SJCRH30 (cell line): ENCODE measurements around the gene KDM4D. TPM values are rescaled to one million over a fixed set of nuclear protein-coding genes. Genes with fewer than 3 reads are reported as not detected.
"Not testable (repeated sequence)": the region's sequence is repeated elsewhere in the genome, so short reads cannot be mapped to it uniquely, and the experiment has no call there.

Experiments used
- DNase-seq, 2 experiments: peaks; one replicate each; pipeline ENCODE4 v3.0.0-alpha.2; 2015 to 2020
- H3K27ac ChIP-seq: fragments of 250-450 bp; sonication (Bioruptor Pico); 2 replicates; pipeline ENCODE4 v1.5.1; 2020; ENCODE audit warnings: mild to moderate bottlenecking, moderate library complexity
- H3K27me3 ChIP-seq: fragments of 250-450 bp; sonication (Bioruptor Pico); 2 replicates; pipeline ENCODE4 v1.5.1; 2020; ENCODE audit warnings: mild to moderate bottlenecking, moderate library complexity
- H3K36me3 ChIP-seq: fragments of 250-450 bp; sonication (Bioruptor Pico); 2 replicates; pipeline ENCODE4 v1.5.1; 2020; ENCODE audit warnings: mild to moderate bottlenecking, moderate library complexity
- H3K4me1 ChIP-seq: fragments of 250-450 bp; sonication (Bioruptor Pico); 2 replicates; pipeline ENCODE4 v1.5.1; 2020; ENCODE audit warnings: mild to moderate bottlenecking, moderate library complexity
- H3K4me3 ChIP-seq: fragments of 250-450 bp; sonication (Bioruptor Pico); 2 replicates; pipeline ENCODE4 v1.5.1; 2020; ENCODE audit warnings: mild to moderate bottlenecking, moderate library complexity
- H3K9me3 ChIP-seq: fragments of 250-450 bp; sonication (Bioruptor Pico); replicated peaks from 2 replicates; pipeline ENCODE4 v1.5.1; 2020; ENCODE audit warnings: mild to moderate bottlenecking, moderate library complexity
- total RNA-seq: library from RNA; depleted of rRNA; stranded (reverse); fragments of >200 nt; shearing (Covaris generic); gene quantifications from 2 replicates; pipeline ENCODE4 v1.2.3, GENCODE V29; 2014; rRNA removed

The KDM4D gene
- total RNA-seq, result 1.9 TPM in 2 replicates

GRCh38 chr11:94973099-94973968, at the start of gene KDM4D, which contains the start of gene CWC15:
TSS of gene KDM4D (plus strand) at chr11:94973709. CDS start at chr11:94997373, 23,664 bp downstream.
TSS of gene CWC15 (minus strand) at chr11:94973556. CDS start at chr11:94972185, 1,371 bp downstream.
- Histone ChIP-seq H3K4me1 (no peaks in the 10 kb centered on the region), H3K27me3 (no peaks in the 10 kb centered on the region), H3K27ac (peak within 1 kb of the TSS; percentile 72), H3K36me3 (peaks cover 29% of the 10 kb centered on the region), H3K4me3 (peak within 1 kb of the TSS; percentile 65), H3K9me3 (no peaks in the 10 kb centered on the region)
- DNase-seq, result peak; percentile 87 to 91

GRCh38 chr11:94924171-94924572, 49.3 kb upstream of the KDM4D start:
- no peaks in the 10 kb centered on the region for H3K27me3 ChIP-seq
- H3K4me3 ChIP-seq, result no peak overlapping the region
- no peaks in the 10 kb centered on the region for H3K9me3 ChIP-seq
- peaks cover 17% of the 10 kb centered on the region; the same call in 1 of the 2 replicates for H3K4me1 ChIP-seq
- H3K27ac ChIP-seq, result no peak overlapping the region
- DNase-seq, result peak in 1 of 2 experiments; percentile 19
- H3K36me3 ChIP-seq, result no peaks in the 10 kb centered on the region

GRCh38 chr11:94924612-94925011, 48.9 kb upstream of the KDM4D start:
- Histone ChIP-seq H3K4me1 (peaks cover 17% of the 10 kb centered on the region; the same call in 1 of the 2 replicates), H3K9me3 (no peaks in the 10 kb centered on the region), H3K4me3 (no peak overlapping the region), H3K27ac (no peak overlapping the region), H3K36me3 (no peaks in the 10 kb centered on the region), H3K27me3 (no peaks in the 10 kb centered on the region)
- DNase-seq, result no peak

- peaks cover 17% of the 10 kb centered on the region; the same call in 1 of the 2 replicates for H3K4me1 ChIP-seq
- no peaks in the 10 kb centered on the region for H3K27me3 ChIP-seq
- no peaks in the 10 kb centered on the region for H3K36me3 ChIP-seq
- no peak overlapping the region for H3K4me3 ChIP-seq
- no peak overlapping the region for H3K27ac ChIP-seq
- H3K9me3 ChIP-seq, result no peaks in the 10 kb centered on the region
- DNase-seq, result no peak
Observed at GRCh38 chr11:94925422-94926270, 47.9 kb upstream of the KDM4D start.

- Histone ChIP-seq H3K27ac (no peak overlapping the region; the same call in 1 of the 2 replicates), H3K4me1 (peaks cover 17% of the 10 kb centered on the region; the same call in 1 of the 2 replicates), H3K9me3 (no peaks in the 10 kb centered on the region), H3K4me3 (no peak overlapping the region), H3K36me3 (no peaks in the 10 kb centered on the region), H3K27me3 (no peaks in the 10 kb centered on the region)
- DNase-seq, result peak; percentile 4 to 28
Observed at GRCh38 chr11:94926271-94926625, 47.3 kb upstream of the KDM4D start.

DNA sequence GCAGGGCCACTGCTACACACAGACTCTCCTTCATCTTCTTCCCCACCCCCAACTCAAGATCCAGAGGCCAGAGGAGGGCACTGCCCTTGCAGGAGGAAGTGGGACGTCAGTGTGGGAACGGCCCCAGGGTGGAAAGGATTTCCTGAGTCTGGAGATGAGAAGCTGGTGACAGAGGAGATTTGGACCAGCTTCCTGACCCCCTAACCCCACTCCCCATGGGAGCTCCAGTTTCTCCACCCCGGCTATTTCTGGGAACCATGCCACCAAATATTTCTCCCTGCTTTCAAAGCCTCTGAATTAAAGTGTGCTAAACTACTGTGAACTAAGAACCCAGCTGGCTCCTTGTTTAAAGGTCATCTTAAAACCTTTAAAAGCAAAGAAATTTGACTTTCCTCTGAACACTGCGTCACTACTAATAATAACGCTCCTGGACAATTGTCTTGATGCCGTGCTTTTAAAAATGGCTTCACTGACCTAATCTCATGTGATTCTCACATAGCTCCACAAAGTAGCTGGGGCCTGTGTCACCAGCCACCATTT, 46.7 kb upstream of the KDM4D start:
- Histone ChIP-seq H3K9me3 (no peaks in the 10 kb centered on the region), H3K27me3 (no peaks in the 10 kb centered on the region), H3K4me3 (no peak overlapping the region), H3K36me3 (no peaks in the 10 kb centered on the region), H3K4me1 (peaks cover 17% of the 10 kb centered on the region; the same call in 1 of the 2 replicates), H3K27ac (no peak overlapping the region; the same call in 1 of the 2 replicates)
- peak; percentile 72 to 80 for DNase-seq

GRCh38 chr11:94928117-94928990, 45.2 kb upstream of the KDM4D start:
- peaks cover 17% of the 10 kb centered on the region; the same call in 1 of the 2 replicates for H3K4me1 ChIP-seq
- no peaks in the 10 kb centered on the region for H3K9me3 ChIP-seq
- no peaks in the 10 kb centered on the region for H3K27me3 ChIP-seq
- H3K4me3 ChIP-seq, result no peak overlapping the region
- DNase-seq, result no peak
- H3K27ac ChIP-seq, result no peak overlapping the region
- H3K36me3 ChIP-seq, result no peaks in the 10 kb centered on the region

DNA sequence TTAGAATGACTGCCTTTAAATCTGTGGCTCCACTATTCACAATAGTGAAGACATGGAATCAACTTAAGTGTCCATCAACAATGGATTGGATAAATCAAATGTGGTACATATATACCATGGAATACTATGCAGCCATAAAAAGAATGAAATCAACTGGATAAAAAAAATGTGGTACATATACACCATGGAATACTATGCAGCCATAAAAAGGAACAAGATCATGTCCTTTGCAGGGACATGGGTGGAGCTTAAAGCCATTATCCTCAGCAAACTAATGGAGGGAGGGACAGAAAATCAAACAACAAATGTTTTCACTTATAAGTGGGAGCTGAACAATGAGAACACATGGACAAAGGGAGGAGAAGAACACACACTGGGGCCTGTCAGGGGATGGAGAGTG, 41.4 kb upstream of the KDM4D start:
- not testable (repeated sequence) for H3K27me3 ChIP-seq, H3K36me3 ChIP-seq, H3K4me3 ChIP-seq, H3K27ac ChIP-seq, H3K4me1 ChIP-seq, H3K9me3 ChIP-seq, DNase-seq

- Histone ChIP-seq H3K4me1 (peaks cover under 1% of the 10 kb centered on the region; the same call in 1 of the 2 replicates), H3K9me3 (no peaks in the 10 kb centered on the region), H3K4me3 (no peak overlapping the region), H3K27ac (no peak overlapping the region), H3K27me3 (no peaks in the 10 kb centered on the region), H3K36me3 (no peaks in the 10 kb centered on the region)
- no peak for DNase-seq
Observed at GRCh38 chr11:94932503-94932902, 41.0 kb upstream of the KDM4D start.

DNA sequence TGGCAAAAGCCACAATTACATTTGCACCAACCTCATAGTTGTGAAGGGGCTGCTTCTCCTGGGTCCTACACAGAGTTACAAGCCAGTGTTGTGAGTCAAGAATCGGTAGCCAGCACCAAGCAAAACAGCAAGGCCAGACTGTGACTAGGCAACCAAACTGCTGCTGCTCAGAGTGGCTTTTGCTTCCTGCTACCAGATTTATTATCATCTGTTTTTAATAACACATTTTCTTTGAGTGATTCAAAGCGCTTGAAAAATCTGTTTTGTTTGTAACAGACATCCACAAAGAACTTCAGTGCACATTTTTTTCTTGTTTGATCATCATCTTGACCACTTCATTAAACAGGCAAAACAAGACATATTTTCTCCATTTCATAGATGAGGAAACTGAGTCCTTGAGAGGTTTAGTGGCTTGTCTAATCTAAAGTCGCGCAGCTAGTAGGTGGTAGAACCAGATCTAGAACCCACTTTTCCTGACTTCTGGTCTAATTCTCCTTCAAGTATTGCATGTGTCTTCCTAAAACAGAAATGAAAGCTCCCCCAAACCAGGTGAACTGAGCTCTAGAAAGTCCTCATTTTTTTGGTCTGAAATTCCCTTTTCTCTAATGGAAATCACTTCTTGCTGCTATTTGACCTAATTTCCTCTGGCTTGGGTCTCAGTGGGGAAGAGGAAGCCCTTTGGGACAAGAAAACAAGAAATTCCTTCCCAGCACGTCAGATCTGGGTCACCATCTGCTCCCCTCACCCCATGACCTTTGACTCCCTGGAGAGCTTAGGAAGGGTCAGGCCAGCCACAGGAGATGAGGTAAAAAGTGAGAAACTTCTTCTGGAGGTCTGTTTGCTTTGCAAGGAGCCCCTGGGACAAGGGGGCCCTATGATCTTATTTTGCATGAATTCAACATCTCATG, 40.0 kb upstream of the KDM4D start:
- Histone ChIP-seq H3K27ac (no peak overlapping the region), H3K27me3 (no peaks in the 10 kb centered on the region), H3K4me1 (no peaks in the 10 kb centered on the region), H3K4me3 (no peak overlapping the region), H3K36me3 (no peaks in the 10 kb centered on the region), H3K9me3 (no peaks in the 10 kb centered on the region)
- DNase-seq, result no peak

GRCh38 chr11:94934362-94934761, 39.1 kb upstream of the KDM4D start:
- H3K4me1 ChIP-seq, result no peaks in the 10 kb centered on the region
- DNase-seq, result peak in 1 of 2 experiments; percentile 17
- no peaks in the 10 kb centered on the region for H3K36me3 ChIP-seq
- H3K27ac ChIP-seq, result no peak overlapping the region
- H3K4me3 ChIP-seq, result no peak overlapping the region
- no peaks in the 10 kb centered on the region for H3K9me3 ChIP-seq
- H3K27me3 ChIP-seq, result no peaks in the 10 kb centered on the region

DNA sequence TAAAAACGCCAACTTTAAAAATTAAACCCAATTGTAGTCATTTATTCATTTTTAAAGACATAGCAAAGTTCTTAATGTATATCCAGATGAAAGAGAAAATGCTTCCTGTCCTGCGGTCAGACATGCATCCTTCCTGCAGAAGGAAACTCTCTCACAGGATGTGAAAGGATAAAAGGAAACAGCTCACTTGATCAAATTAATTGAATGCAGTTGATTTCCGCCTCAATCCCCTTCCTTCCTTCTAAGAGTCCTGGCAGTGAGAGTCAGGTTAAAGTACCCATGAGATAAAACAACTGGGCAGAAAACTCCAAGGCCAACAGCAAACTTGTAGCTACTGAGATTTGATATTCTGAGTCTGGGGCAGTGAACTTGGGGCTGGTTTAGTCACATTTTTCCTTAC, 38.7 kb upstream of the KDM4D start:
- no peaks in the 10 kb centered on the region for H3K4me1 ChIP-seq
- H3K9me3 ChIP-seq, result no peaks in the 10 kb centered on the region
- H3K27ac ChIP-seq, result no peak overlapping the region
- no peaks in the 10 kb centered on the region for H3K36me3 ChIP-seq
- DNase-seq, result no peak
- H3K27me3 ChIP-seq, result no peaks in the 10 kb centered on the region
- H3K4me3 ChIP-seq, result no peak overlapping the region
